K562 (cell line): Measurements from ENCODE around the gene CIAO3. TPM values are rescaled to one million over a fixed set of nuclear protein-coding genes. Genes with fewer than 3 reads are reported as not detected.

ENCODE experiments used
- ATAC-seq: fragments of 200-7000 bp; cut with Tn5 transposase; 3 replicates; pipeline ENCODE4 v1.9.1; 2020; ENCODE audit warnings: moderate library complexity
- BruUV-seq: library from RNA; stranded (reverse); fragments of 400-500 nt; replicated peaks from 2 replicates; lab custom pipeline; 2021; lab: Mats Ljungman, UMichigan
- CTCF ChIA-PET: fragments of 300-600 bp; formaldehyde crosslinking; extraction: SDS; loops from one replicate; lab custom pipeline; 2021; ENCODE audit warnings: low intra/inter-chr PET ratio; lab: Yijun Ruan, JAX
- POLR2A ChIA-PET: fragments of 300-600, 350-650 bp; sonication (Branson Sonifier 250); formaldehyde crosslinking; extraction: SDS; loops from one replicate; lab custom pipeline; 2021; ENCODE audit warnings: antibody characterized with exemption, inconsistent platforms; lab: Yijun Ruan, JAX
- DNase-seq, 4 experiments: peaks; one replicate each; pipeline versions ENCODE4 v3.0.0 to v3.0.0-alpha.2; 2011 to 2018; ENCODE audit warnings: low spot score in 3 of 4, mixed read lengths in 3 of 4; ENCODE audit errors: extremely low read depth in 1 of 4
- FAIRE-seq: peaks from 2 replicates; lab custom pipeline; 2011; peaks lifted over from hg19 to GRCh38; lab: Jason Lieb, UNC
- H2AFZ ChIP-seq: 2 replicates; pipeline ENCODE4 v1.6.0; 2011; ENCODE audit warnings: low read depth, low read length, control low read depth, inconsistent platforms
- H3K27ac ChIP-seq: fragments of 200-600 bp; 3 replicates; pipeline ENCODE4 v1.8.0; 2011; ENCODE audit warnings: low read depth, mild to moderate bottlenecking, control low read depth, inconsistent platforms, low read length, moderate library complexity, mixed read lengths; ENCODE audit errors: extremely low read depth
- H3K27me3 ChIP-seq, 2 experiments: fragments of 300-600 bp in 1 of 2; 2 replicates in 1 of 2; 3 replicates in 1 of 2; pipeline versions ENCODE4 v1.6.0 to v1.8.0; 2011; ENCODE audit warnings: inconsistent platforms in 2 of 2, low read length in 2 of 2, mild to moderate bottlenecking in 1 of 2, mixed read lengths in 1 of 2, moderate library complexity in 1 of 2; ENCODE audit not compliant: control insufficient read depth in 2 of 2, insufficient read depth in 2 of 2
- H3K36me3 ChIP-seq: fragments of 300-600 bp; 3 replicates; pipeline ENCODE4 v1.8.0; 2011; ENCODE audit warnings: mild to moderate bottlenecking, low read length, inconsistent platforms; ENCODE audit not compliant: control insufficient read depth, insufficient read depth
- H3K4me1 ChIP-seq, 2 experiments: fragments of 200-600 bp in 1 of 2; replicated peaks in 1 of 2; 2 replicates in 1 of 2; 3 replicates in 1 of 2; pipeline versions ENCODE4 v1.5.1 to v1.8.0; 2011; ENCODE audit warnings: inconsistent platforms in 2 of 2, low read length in 2 of 2, mild to moderate bottlenecking in 1 of 2, mixed read lengths in 1 of 2, moderate library complexity in 1 of 2; ENCODE audit not compliant: control insufficient read depth in 2 of 2, insufficient read depth in 2 of 2
- H3K4me2 ChIP-seq: 2 replicates; pipeline ENCODE4 v1.6.1; 2011; ENCODE audit warnings: low read length, control low read depth, inconsistent platforms, mixed read lengths; ENCODE audit not compliant: insufficient read depth
- H3K4me3 ChIP-seq: fragments of 200-600 bp; sonication (generic), shearing (Covaris generic); 2 replicates; pipeline ENCODE4 v1.5.1; 2016; ENCODE audit warnings: control low read depth, inconsistent platforms
- H3K79me2 ChIP-seq: fragments of 200-600 bp; 3 replicates; pipeline ENCODE4 v1.8.0; 2011; ENCODE audit warnings: low read length, inconsistent platforms; ENCODE audit not compliant: control insufficient read depth, insufficient read depth
- H3K9ac ChIP-seq, 2 experiments: 2 replicates each; pipeline versions ENCODE4 v1.6.0 to v1.6.1; 2011; ENCODE audit warnings: low read depth in 2 of 2, low read length in 2 of 2, control low read depth in 1 of 2, inconsistent platforms in 1 of 2, mild to moderate bottlenecking in 1 of 2, mixed read lengths in 1 of 2; ENCODE audit not compliant: insufficient read depth in 1 of 2
- H3K9me1 ChIP-seq: one replicate; pipeline ENCODE4 v1.6.0; 2011; ENCODE audit warnings: inconsistent platforms, mild to moderate bottlenecking, low read length, moderate library complexity; ENCODE audit not compliant: control insufficient read depth, insufficient read depth
- H3K9me3 ChIP-seq: replicated peaks from 2 replicates; pipeline ENCODE4 v1.5.1; 2011; ENCODE audit warnings: low read depth, low read length, inconsistent platforms; ENCODE audit not compliant: control insufficient read depth, insufficient read depth
- H4K20me1 ChIP-seq: replicated peaks from 2 replicates; pipeline ENCODE4 v1.6.1; 2011; ENCODE audit warnings: low read length, inconsistent platforms, mixed read lengths; ENCODE audit not compliant: control insufficient read depth, insufficient read depth
- CTBP1 ChIP-seq: fragments of 450-650 bp; IDR thresholded peaks from 2 replicates; pipeline ENCODE4 v1.6.1; 2016; ENCODE audit warnings: borderline replicate concordance
- FOXM1 ChIP-seq, 2 experiments: fragments of 450-650 bp in 1 of 2; sonication (generic) in 1 of 2; formaldehyde crosslinking in 1 of 2; IDR thresholded peaks; 2 replicates each; pipeline versions ENCODE4 v1.6.1 to v1.9.0; 2017 to 2022; ENCODE audit warnings: low read depth in 2 of 2, mild to moderate bottlenecking in 2 of 2, missing genetic modification reagents in 1 of 2, moderate library complexity in 1 of 2
- GABPB1 ChIP-seq: sonication (generic); formaldehyde crosslinking; IDR thresholded peaks from 2 replicates; pipeline ENCODE4 v1.8.0; 2022; ENCODE audit warnings: mild to moderate bottlenecking, missing genetic modification reagents
- TCF3 ChIP-seq: sonication (generic); formaldehyde crosslinking; IDR thresholded peaks from 2 replicates; pipeline ENCODE4 v1.4.0; 2020; ENCODE audit warnings: mild to moderate bottlenecking, missing genetic modification reagents
- ZNF263 ChIP-seq: sonication (generic); formaldehyde crosslinking; IDR thresholded peaks from 2 replicates; pipeline ENCODE4 v1.8.0; 2022; ENCODE audit warnings: mild to moderate bottlenecking, missing genetic modification reagents, borderline replicate concordance
- ZNF644 ChIP-seq: fragments of 200-800 bp; sonication (Bioruptor generic); IDR thresholded peaks from 2 replicates; pipeline ENCODE4 v1.6.1; 2016; ENCODE audit warnings: low read depth, missing genetic modification characterization, missing compliant biosample characterization
- ZNF785 ChIP-seq: fragments of 250-450 bp; sonication (Bioruptor Pico); IDR thresholded peaks from 2 replicates; pipeline ENCODE4 v1.4.0; 2020; ENCODE audit warnings: mild to moderate bottlenecking
- WGBS: fragments of 100-300 bp; shearing (Covaris generic); methylation state at CpG from one replicate; pipeline ENCODE4 v1.1.6; 2016; ENCODE audit warnings: low coverage, mixed read lengths; ENCODE audit not compliant: insufficient coverage; ENCODE audit errors: missing lambda C conversion rate; 5-methylcytosine and 5-hydroxymethylcytosine counted together
- in situ Hi-C: fragments of 300-500 bp; cut with MboI; formaldehyde crosslinking; loops from 4 replicates; pipeline ENCODE4 v1.15.0; 2018; ENCODE audit warnings: inconsistent platforms, mixed read lengths
- intact Hi-C: fragments of 100-400 bp; cut with micrococcal nuclease; formaldehyde crosslinking; loops from 2 replicates; pipeline ENCODE4 v1.14.2; 2022
- polyA plus RNA-seq, 8 experiments: library from polyadenylated mRNA; depleted of rRNA in 4 of 8; stranded (reverse) in 5 of 8; unstranded in 3 of 8; fragments of >200 nt; fragmentation: Nextera tagmentation in 2 of 8; fragmentation: Illumina TruSeq in 1 of 8; extraction: Ambion mirVana in 2 of 8; extraction: Trizol in 1 of 8; gene quantifications; 2 replicates each; pipeline versions ENCODE4 v1.2.1 to v1.2.3, GENCODE V29; 2011 to 2014; ENCODE audit warnings: inconsistent platforms in 1 of 8, missing spikeins in 1 of 8
- total RNA-seq, 7 experiments: library from RNA; depleted of rRNA in 6 of 7; stranded (reverse); fragments of >200 nt in 6 of 7; fragmentation: Illumina TruSeq in 2 of 7; extraction: Trizol in 2 of 7; gene quantifications; 2 replicates each; pipeline versions ENCODE4 v1.2.1 to v1.2.3, GENCODE V29; 2011 to 2021; ENCODE audit warnings: low replicate concordance in 1 of 7
- TF ChIP-seq, protein P1 (sequence below): fragments of 450-650 bp; IDR thresholded peaks from 2 replicates; pipeline ENCODE4 v1.6.1; 2016; ENCODE audit warnings: mild to moderate bottlenecking, moderate library complexity

Gene CIAO3
- total and polyA plus RNA-seq, 9 of the 15 experiments (the other 6 are each of a cell fraction or from before 2014, with no cell fraction given): 2.2 to 35.6 (median 18.7) TPM

DNA sequence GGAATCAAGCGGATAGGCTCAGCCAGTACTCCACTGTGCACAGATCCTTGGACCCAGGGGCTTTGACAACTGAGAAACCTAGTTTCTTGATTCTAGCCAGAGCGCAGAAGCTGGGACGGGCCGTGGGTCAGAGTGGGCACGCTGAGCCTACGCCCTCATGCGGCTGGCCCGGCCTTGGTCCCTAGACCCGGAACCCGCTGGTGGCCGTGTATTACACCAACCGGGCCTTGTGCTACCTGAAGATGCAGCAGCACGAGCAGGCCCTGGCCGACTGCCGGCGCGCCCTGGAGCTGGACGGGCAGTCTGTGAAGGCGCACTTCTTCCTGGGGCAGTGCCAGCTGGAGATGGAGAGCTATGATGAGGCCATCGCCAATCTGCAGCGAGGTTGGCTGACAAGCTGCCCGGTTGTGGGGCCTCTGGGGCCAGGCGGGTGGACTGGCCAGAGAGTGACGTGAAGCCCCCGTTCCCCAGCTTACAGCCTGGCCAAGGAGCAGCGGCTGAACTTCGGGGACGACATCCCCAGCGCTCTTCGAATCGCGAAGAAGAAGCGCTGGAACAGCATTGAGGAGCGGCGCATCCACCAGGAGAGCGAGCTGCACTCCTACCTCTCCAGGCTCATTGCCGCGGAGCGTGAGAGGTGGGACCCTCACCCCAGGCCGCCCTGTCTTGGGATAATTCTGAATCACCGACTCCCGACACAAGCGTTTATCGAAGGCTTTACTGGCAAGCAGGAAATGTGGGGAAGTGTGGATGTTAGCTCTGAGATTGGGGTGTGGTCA, 59.6 kb downstream of the CIAO3 start:
- peaks cover 11% of the 10 kb centered on the region for H3K9me1 ChIP-seq
- peak overlapping the region; percentile 83 to 98 for H3K9ac ChIP-seq
- no peak overlapping the region for H2AFZ ChIP-seq
- CTCF ChIA-PET: no interaction called here
- no peaks in the 10 kb centered on the region for H3K27me3 ChIP-seq
- peak overlapping the region; percentile 89 for H3K27ac ChIP-seq
- peaks cover 41% of the 10 kb centered on the region for H3K79me2 ChIP-seq
- H3K36me3 ChIP-seq: peaks cover 48% of the 10 kb centered on the region
- H3K4me2 ChIP-seq: peak overlapping the region; percentile 75
- WGBS: 3% methylated on average over 34 of the region's 44 CpGs
- peaks cover 33 to 98% of the 10 kb centered on the region in 2 experiments for H3K4me1 ChIP-seq
- ATAC-seq (peak; percentile 13), DNase-seq (peak in 1 of 4 experiments; percentile 65), FAIRE-seq (peak; percentile 54)
- no peaks in the 10 kb centered on the region for H3K9me3 ChIP-seq
- peaks cover 21% of the 10 kb centered on the region for H4K20me1 ChIP-seq
- BruUV-seq: TSS peak; percentile 82
- POLR2A ChIA-PET: interaction anchor here (0.5 to 1.8 kb wide), 14 partner anchors 9 to 1118 kb away, joined by 3 to 10 read pairs (median 3); partner anchors contain the start of genes METTL26, WDR24 and WFIKKN1
- H3K4me3 ChIP-seq: peak overlapping the region; percentile 98
- in situ Hi-C loops: no loop called here
- intact Hi-C loops: loop anchor here (5.0 kb wide), 1 partner anchor 284 kb away; the partner anchor contains the start of gene NME4
- TF ChIP-seq ZNF785 (CRISPR knock-in tag) (no peak), GABPB1 (CRISPR knock-in tag) (0 out of 2 replicates have a peak, but pooled peaks have one; percentile 1), CTBP1 (0 out of 2 replicates have a peak, but pooled peaks have one; percentile 46), FOXM1 (IDR thresholded peaks at IDR 0.05; ENCODE audit: low read depth) (no peak), FOXM1 (CRISPR knock-in tag; IDR thresholded peaks at IDR 0.05; ENCODE audit: low read depth) (0 out of 2 replicates have a peak, but pooled peaks have one; percentile 44), ZNF263 (0 out of 2 replicates have a peak, but pooled peaks have one; percentile 3), TCF3 (CRISPR knock-in tag) (peak; percentile 34; the same call in 1 of the 2 replicates), ZNF644 (tag) (no peak)
- TF ChIP-seq, protein P1, sequence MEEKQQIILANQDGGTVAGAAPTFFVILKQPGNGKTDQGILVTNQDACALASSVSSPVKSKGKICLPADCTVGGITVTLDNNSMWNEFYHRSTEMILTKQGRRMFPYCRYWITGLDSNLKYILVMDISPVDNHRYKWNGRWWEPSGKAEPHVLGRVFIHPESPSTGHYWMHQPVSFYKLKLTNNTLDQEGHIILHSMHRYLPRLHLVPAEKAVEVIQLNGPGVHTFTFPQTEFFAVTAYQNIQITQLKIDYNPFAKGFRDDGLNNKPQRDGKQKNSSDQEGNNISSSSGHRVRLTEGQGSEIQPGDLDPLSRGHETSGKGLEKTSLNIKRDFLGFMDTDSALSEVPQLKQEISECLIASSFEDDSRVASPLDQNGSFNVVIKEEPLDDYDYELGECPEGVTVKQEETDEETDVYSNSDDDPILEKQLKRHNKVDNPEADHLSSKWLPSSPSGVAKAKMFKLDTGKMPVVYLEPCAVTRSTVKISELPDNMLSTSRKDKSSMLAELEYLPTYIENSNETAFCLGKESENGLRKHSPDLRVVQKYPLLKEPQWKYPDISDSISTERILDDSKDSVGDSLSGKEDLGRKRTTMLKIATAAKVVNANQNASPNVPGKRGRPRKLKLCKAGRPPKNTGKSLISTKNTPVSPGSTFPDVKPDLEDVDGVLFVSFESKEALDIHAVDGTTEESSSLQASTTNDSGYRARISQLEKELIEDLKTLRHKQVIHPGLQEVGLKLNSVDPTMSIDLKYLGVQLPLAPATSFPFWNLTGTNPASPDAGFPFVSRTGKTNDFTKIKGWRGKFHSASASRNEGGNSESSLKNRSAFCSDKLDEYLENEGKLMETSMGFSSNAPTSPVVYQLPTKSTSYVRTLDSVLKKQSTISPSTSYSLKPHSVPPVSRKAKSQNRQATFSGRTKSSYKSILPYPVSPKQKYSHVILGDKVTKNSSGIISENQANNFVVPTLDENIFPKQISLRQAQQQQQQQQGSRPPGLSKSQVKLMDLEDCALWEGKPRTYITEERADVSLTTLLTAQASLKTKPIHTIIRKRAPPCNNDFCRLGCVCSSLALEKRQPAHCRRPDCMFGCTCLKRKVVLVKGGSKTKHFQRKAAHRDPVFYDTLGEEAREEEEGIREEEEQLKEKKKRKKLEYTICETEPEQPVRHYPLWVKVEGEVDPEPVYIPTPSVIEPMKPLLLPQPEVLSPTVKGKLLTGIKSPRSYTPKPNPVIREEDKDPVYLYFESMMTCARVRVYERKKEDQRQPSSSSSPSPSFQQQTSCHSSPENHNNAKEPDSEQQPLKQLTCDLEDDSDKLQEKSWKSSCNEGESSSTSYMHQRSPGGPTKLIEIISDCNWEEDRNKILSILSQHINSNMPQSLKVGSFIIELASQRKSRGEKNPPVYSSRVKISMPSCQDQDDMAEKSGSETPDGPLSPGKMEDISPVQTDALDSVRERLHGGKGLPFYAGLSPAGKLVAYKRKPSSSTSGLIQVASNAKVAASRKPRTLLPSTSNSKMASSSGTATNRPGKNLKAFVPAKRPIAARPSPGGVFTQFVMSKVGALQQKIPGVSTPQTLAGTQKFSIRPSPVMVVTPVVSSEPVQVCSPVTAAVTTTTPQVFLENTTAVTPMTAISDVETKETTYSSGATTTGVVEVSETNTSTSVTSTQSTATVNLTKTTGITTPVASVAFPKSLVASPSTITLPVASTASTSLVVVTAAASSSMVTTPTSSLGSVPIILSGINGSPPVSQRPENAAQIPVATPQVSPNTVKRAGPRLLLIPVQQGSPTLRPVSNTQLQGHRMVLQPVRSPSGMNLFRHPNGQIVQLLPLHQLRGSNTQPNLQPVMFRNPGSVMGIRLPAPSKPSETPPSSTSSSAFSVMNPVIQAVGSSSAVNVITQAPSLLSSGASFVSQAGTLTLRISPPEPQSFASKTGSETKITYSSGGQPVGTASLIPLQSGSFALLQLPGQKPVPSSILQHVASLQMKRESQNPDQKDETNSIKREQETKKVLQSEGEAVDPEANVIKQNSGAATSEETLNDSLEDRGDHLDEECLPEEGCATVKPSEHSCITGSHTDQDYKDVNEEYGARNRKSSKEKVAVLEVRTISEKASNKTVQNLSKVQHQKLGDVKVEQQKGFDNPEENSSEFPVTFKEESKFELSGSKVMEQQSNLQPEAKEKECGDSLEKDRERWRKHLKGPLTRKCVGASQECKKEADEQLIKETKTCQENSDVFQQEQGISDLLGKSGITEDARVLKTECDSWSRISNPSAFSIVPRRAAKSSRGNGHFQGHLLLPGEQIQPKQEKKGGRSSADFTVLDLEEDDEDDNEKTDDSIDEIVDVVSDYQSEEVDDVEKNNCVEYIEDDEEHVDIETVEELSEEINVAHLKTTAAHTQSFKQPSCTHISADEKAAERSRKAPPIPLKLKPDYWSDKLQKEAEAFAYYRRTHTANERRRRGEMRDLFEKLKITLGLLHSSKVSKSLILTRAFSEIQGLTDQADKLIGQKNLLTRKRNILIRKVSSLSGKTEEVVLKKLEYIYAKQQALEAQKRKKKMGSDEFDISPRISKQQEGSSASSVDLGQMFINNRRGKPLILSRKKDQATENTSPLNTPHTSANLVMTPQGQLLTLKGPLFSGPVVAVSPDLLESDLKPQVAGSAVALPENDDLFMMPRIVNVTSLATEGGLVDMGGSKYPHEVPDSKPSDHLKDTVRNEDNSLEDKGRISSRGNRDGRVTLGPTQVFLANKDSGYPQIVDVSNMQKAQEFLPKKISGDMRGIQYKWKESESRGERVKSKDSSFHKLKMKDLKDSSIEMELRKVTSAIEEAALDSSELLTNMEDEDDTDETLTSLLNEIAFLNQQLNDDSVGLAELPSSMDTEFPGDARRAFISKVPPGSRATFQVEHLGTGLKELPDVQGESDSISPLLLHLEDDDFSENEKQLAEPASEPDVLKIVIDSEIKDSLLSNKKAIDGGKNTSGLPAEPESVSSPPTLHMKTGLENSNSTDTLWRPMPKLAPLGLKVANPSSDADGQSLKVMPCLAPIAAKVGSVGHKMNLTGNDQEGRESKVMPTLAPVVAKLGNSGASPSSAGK: no peak
